ENCODE data around the gene GPC6.

DNA sequence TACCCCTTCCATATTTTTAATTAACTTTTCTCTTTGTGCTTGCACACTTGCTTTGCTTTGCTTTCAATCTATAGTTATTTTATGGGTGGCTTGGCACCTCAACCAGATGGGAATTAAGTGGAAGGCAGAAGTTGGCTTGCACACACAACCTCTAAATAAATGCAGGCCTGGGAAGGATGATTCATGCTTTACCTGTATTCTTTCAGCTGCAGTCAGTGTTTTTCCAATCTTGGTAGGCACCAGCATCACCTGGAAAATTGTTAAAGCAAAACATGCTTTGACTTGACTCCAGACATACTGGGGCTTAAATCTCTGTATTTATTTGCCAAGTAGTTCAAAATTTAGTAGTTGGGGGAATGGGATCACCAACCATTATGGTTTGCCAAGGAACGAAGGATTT lies 543.0 kb downstream of the GPC6 start:
- no peak for TF ChIP-seq CTCF (optimal IDR thresholded peaks at IDR 0.05 in 1 of 3, IDR thresholded peaks at IDR 0.05 in 1 of 3, conservative IDR thresholded peaks at IDR 0.05 in 1 of 3; ENCODE audit: extremely low read depth in 1 of 3, insufficient read depth in 2 of 3, low read length in 3 of 3)
- no peak for TF ChIP-seq EZH2 (IDR thresholded peaks at IDR 0.05; ENCODE audit: low read length)

All from keratinocyte (primary cell).